Measurements from ENCODE around the gene LRG1.

LRG1 gene

GRCh38 chr19:4539693-4540581 is at the start of gene LRG1:
Gene LRG1, minus strand, starts transcription at chr19:4540036. Its CDS starts 23 bp downstream, at chr19:4540013.
- DNase-seq: peak; percentile 16

- DNase-seq: no peak
Observed at GRCh38 chr19:4588291-4588761, 48.5 kb upstream of the LRG1 start.

- no peak for DNase-seq
Observed at GRCh38 chr19:4587527-4587926, 47.7 kb upstream of the LRG1 start.

DNA sequence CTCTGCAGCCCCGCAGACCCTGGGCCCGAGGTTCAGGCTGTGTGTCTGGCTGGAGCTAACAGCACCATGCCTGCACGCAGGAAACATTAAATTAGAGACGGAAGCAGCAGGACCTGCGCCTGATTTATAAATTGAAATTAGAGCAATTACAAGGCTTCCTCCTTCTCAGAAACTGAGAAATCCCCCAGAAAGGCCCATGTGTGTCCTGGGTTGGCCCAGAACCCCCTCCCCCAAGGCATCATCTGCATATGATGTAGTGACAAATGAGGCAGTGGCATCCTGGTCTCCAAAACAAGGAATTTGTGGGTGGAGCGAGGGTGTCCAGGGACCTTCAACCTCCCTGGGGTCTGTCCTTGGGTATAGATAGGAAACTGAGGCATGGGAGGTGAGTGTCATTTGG is 46.9 kb upstream of the LRG1 start:
- no peak for DNase-seq

DNA sequence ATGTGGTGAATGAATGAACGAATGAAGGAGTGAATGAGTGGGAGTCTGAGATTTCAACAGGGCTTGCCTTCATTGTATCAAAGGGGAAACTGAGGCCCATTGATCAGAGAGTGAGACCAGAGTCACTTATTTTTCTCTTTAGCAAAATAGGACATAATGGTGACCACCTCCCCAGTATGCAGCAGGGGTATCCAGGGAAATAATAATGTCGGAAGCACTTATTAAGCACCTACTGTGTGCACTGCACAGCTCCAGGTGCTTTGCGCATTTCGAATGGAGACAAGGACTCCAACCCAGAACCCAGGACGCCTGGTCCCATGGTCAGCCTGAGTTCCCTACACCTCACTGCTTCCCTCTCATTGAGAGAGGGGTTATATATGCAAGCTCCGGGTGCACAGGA is 46.4 kb upstream of the LRG1 start:
- DNase-seq: no peak

DNA sequence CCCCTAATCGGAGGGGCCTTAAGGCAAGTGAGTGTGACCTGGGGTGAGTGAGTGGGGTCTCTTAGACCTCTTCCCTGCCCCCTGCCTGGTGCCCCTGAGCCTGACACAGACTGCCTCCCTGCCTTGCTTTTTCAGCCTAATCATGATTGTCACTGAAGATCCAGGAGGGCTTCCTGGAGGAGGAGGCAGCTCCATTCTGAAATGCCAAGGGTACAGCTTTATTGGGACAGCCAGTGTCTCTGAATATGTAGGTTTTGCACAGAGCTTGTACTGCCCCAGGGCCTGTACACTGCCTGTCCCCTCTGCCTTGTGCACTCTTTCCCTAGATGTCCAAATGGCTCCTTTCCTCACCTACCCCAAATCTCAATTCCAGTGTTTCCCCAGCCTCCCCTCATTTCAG is 45.7 kb upstream of the LRG1 start:
- no peak for DNase-seq

DNA sequence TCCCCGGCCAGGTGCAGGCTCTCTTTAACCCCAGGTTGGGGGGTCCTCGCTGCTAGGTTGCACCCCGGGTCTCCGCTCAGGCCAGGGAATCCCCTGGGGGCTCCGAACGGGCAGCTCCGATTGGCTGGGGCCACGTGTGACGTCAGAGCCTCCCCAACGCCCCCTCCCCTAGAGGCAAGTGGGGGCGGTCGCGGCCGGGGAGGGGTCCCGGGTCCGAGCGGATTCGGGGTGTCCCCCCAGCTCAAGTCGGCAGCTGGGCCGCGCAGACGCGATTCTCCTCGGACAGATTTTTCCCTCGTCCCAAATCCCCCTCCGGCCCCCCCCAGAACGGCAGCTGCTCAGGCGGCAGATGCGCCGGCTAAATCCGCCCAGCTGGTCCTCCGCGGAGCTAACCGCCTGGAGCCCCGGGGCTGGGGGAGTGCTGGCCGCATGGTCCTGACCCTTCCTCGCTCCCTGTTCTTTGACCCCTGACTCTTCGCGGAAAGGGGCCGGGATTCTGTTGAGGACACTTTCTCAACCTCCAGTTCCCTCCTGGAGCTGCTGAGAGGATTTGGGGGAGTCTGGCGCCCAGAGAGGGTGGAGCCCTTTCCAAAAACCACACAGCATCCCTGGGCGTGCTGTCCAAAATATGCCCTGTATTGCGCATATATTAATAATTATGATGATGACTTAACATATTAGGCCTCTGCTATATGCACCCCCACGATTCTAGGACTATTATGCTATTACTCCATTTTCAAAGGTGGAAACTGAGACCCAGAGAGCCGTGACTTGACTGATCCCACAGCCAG is 45.0 kb upstream of the LRG1 start:
- DNase-seq: no peak

GRCh38 chr19:4583961-4584669 is 44.3 kb upstream of the LRG1 start:
- DNase-seq: peak; percentile 18

GRCh38 chr19:4582980-4583842 is 43.4 kb upstream of the LRG1 start:
- DNase-seq: no peak

GRCh38 chr19:4581666-4582553 is 42.1 kb upstream of the LRG1 start:
- DNase-seq: no peak

- no peak for DNase-seq
Observed at GRCh38 chr19:4580961-4581665, 41.3 kb upstream of the LRG1 start.

DNA sequence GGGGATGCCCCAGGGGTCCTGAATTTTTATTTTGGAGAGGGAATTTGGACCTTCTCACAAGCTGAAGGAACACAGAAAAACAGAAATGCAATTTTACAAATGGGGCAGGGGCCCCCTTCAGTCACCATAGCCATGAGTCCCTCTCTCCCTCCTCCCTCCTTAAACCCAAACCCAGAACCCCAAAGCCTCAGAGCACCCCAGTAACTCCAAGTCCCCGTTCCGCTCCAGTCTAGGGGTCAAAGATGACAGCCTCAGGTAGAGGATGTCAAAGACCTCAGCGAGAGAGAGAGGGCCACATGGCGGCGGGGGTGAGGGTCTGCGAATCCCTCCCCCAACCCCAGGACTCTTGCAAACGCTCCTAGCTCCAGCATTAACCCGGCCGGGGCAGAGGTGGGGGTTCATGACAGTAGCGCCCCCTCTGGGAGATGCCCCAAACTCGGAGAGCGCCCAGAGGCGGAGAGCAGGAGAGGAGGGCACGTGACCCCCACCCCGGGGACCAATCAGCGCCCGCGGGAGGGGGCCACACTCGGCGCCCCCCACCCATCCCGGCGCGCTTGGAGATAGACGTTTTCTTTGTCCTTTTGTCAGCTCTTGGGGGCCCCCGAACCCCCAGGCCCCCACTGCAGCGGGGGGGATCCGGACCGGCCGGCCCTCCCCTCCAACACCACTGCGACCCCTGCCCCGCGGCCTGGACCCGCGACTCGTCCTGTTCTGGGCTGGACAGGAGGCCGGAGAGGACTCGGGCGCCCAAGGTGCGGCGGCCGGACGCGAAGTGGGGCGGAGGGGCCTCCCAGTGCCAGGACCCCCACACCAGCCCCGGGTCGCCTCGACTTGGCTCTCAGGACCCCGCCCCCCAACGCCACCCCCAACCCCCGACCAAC is 40.4 kb upstream of the LRG1 start:
- DNase-seq: no peak

DNA sequence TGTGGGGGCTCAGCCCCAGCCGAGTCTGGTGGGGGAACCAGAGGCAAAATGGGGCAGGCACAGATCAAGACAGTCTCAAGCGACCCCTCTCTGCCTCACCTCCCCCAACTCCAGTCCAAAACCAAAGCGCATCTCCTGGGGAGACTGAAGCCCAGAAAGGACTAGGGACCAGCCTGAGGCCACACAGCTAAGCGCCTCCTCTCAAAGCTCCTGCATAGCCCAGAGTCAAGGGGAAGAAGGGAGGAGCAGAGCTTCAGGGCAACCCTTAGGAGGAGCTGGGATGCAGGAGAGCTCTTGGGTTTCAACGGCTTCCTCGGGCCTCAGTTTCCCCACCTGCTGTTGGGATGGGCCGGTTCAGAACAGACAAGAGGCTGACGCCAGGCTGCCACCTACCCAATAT is 39.6 kb upstream of the LRG1 start:
- DNase-seq: no peak

GRCh38 chr19:4578552-4579248 is 38.9 kb upstream of the LRG1 start:
- no peak for DNase-seq

DNA sequence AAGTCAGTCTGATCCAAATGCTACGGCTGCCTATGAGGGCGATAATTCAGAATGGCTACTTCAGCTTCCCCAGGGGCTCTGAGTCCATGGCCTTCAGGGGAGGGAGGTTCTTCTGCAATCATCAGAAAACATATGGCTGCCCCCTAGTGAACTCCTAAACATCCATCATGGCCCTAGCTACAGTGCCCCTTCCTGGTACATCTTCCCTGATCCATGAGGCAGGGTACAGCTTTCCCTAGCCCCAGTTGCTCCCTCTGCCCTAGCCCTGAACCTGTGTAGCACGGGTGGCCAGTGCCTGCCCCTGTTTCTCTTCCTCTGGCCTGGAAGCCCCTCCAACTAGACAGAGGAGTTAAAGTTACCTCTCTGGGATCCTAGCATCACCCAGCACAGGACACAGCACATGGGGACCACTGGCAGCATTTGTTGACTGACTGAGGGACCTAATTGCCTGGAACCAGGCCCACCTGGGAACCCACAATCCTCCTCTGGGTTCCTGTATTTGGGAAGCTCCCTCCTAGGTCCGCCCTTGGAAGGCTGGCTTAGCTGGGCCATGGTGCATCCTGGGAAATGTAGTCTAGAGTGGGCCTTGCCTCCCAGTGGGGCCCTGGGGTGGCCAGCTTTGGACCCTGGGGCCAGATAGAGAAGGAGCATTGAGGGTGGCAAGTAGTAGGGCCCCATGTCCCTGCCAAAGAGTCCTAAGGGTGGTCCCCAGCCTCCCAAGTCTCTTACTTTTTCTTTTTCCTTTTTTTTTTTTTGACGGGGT is 37.4 kb upstream of the LRG1 start:
- DNase-seq: no peak

DNA sequence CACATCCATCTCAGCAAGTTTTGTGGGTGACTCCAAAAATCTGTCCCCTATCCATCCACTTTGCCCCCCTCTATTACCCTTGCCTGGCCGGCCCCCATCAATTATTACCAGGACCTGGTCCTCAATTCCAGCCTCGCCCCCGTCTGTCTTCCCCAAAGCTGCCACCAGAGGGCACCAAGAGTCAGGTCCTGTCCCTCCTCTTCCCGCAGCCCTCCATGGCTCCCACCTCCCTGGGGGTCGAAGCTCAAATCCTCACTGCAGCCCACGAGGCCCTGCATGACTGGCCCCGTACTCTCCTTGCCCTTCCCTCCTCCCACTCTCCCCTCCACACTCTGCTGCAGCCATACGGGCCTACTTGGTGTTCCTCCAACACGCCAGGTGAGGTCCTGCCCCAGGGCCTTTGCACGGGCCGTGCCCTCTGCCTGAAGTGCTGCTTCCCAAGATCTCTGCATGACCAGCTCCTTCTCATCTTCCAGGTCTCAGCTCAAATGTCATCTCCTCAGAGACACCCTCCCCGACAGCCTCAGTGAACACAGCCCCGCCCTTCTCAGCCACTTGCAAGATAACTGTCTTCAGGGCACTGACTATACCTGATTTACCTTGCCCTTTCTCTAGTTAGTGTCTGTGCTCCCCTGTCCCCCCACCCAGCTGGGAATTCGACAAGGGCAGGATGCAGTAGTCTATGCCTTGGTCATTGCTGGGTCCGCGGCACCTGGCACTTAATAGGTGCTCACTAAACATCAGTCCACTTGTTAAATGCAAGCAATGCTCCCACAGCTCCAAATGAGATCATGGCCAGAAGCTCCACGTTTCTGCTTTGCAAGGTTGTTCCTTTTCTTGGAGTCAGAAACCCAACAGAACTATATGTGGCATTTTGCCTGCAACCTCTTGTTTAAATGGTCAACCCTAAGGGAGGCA is 36.4 kb upstream of the LRG1 start:
- peak; percentile 69 for DNase-seq
